LNCAP (cell line): Measurements from ENCODE around the gene GALNT13.

Experiments used
- TF ChIP-seq, protein P1 (sequence below): fragments of 450-650 bp; IDR thresholded peaks from 2 replicates; pipeline ENCODE4 v1.5.1; 2017; ENCODE audit warnings: mild to moderate bottlenecking

GALNT13 gene

GRCh38 chr2:154132827-154133226, 261.1 kb downstream of the GALNT13 start:
- TF ChIP-seq, protein P1, sequence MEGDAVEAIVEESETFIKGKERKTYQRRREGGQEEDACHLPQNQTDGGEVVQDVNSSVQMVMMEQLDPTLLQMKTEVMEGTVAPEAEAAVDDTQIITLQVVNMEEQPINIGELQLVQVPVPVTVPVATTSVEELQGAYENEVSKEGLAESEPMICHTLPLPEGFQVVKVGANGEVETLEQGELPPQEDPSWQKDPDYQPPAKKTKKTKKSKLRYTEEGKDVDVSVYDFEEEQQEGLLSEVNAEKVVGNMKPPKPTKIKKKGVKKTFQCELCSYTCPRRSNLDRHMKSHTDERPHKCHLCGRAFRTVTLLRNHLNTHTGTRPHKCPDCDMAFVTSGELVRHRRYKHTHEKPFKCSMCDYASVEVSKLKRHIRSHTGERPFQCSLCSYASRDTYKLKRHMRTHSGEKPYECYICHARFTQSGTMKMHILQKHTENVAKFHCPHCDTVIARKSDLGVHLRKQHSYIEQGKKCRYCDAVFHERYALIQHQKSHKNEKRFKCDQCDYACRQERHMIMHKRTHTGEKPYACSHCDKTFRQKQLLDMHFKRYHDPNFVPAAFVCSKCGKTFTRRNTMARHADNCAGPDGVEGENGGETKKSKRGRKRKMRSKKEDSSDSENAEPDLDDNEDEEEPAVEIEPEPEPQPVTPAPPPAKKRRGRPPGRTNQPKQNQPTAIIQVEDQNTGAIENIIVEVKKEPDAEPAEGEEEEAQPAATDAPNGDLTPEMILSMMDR = no peak

DNA sequence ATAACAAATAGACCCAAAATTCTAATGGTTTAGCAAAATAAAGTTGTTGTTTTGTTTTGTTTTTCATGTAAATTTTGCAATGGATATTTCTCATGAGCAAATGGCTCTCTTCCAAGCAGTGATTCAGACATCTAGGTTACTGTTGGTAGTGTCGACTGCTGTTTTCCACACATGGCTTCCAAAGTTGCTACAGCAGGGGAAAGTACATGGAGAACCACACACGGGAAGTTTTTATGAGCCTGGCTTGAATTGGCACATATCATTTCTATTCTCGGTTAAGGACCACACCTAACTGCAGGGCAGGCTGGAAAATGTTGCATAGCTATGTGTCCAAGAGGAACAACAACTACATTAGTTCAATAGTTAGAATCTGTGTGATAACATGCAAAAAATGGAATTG, 262.1 kb downstream of the GALNT13 start:
- TF ChIP-seq, protein P1 = no peak

DNA sequence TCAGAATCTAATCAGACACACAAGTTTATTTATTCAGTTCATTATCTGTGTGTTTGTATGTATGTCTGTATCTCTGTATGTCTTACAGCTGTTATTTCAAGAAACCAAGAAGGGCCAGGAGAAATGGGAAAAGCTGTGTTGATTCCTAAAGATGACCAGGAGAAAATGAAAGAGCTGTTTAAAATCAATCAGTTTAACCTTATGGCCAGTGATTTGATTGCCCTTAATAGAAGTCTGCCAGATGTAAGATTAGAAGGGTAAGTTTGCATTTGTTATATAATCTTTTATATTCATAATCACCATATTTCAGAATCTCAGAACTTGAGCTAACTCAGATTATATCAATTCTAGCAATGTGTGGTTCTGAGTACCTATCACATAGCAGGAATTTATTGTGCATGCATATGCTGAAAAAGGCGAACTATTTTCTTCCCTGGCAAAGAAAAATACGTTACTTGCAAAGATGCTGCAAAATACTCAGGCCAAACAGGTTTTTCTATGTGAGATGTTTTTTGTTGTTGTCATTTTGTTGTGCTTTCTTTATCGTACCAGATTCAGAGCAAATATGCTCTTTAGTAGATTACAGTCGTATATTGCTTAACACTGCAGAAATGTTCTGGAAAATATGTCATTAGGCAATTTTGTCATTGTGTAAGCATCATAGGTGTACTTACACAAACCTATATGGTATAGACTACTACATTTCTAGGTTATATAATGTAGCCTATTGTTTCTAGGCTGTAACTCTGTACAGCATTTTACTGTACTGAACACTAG, 268.7 kb downstream of the GALNT13 start:
- TF ChIP-seq, protein P1 = no peak

DNA sequence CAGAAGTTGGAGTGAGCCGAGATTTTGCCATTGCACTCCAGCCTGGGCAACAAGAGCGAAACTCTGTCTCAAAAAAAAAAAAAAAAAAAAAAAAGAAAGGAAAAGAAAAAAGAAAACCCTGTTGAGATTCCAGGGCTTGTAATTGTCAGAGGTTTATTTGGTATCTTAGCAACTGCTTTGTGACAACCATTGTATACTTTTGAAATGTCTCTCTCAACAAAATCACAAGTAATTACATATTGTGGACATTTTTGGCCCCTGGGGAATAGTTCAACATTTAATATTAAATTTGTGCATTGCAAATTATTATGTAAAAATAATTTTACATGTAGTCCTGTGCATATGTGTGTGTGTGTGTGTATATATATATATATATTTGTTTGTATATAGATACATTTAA, 270.8 kb downstream of the GALNT13 start:
- TF ChIP-seq, protein P1 = no peak

DNA sequence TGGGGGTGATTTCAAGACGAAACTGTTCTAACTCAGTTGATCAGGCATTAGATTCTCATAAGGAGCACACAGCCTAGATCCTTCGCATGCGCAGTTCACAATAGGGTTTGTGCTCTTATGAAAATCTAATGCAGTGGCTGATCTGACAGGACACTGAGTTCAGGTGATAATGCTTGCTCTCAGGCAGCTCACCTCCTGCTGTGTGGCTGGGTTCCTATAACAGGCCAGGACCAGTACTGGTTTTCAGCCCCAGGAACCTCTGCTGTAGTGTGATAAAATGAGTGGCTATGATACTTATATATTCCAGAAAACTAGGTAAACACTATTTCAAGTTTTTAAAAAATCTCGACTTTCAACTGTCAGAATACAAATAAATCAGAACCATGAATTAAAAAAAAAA, 271.4 kb downstream of the GALNT13 start:
- TF ChIP-seq, protein P1 = no peak

DNA sequence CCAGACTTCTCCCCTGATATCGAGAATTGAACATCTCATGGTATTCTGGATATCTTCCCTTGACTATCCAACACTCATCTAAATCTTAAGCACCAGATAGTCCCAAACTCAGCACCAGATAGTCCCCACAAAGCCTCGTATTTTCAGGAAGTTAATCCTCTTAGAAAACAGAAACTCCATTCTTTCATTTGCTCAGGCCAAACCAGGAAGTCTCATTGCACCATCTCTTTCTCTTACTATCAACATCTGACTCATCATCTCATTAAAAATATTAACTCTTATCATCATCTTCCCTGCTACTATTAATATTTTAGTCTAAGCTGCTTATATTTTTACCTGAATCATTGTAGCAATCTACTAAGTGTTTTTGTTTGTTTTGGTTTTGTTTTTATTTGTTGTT, 286.4 kb downstream of the GALNT13 start:
- TF ChIP-seq, protein P1 = no peak

GRCh38 chr2:154161286-154161685, 289.6 kb downstream of the GALNT13 start:
- TF ChIP-seq, protein P1 = no peak

- TF ChIP-seq, protein P1 = no peak
Observed at GRCh38 chr2:154170400-154170799, 298.7 kb downstream of the GALNT13 start.
